Heart left ventricle (tissue), 16 donors: ENCODE measurements around the gene TMEM272. TPM values are rescaled to one million over a fixed set of nuclear protein-coding genes. Genes with fewer than 3 reads are reported as not detected.

Experiments used
- ATAC-seq, 4 donors: fragments of 200-7000 bp; cut with Tn5 transposase; one replicate each; pipeline ENCODE4 v1.9.1; 2020 to 2022; ENCODE audit warnings: moderate library complexity in 4 of 4, mild to moderate bottlenecking in 3 of 4, moderate number of reproducible peaks in 1 of 4
- DNase-seq, 5 donors: peaks; one replicate each; pipeline ENCODE4 v3.0.0-alpha.2; 2020
- H3K27ac ChIP-seq, 12 donors: fragments of 200-600 bp; sonication (generic) in 4 of 12; one replicate each; pipeline versions ENCODE4 v1.5.0 to v1.8.0; 2016 to 2022; ENCODE audit warnings: mild to moderate bottlenecking in 2 of 12
- H3K27me3 ChIP-seq, 9 donors: fragments of 200-600 bp; sonication (generic) in 2 of 9; one replicate each; pipeline versions ENCODE4 v1.5.1 to v1.8.0; 2016 to 2022; ENCODE audit warnings: mild to moderate bottlenecking in 3 of 9
- H3K36me3 ChIP-seq, 9 donors: fragments of 200-600 bp; sonication (generic) in 2 of 9; one replicate each; pipeline versions ENCODE4 v1.5.0 to v1.8.0; 2018 to 2022; ENCODE audit warnings: mild to moderate bottlenecking in 2 of 9
- H3K4me1 ChIP-seq, 12 donors: fragments of 200-600 bp; sonication (generic) in 4 of 12; one replicate each; pipeline versions ENCODE4 v1.5.0 to v1.8.0; 2016 to 2022; ENCODE audit warnings: mild to moderate bottlenecking in 3 of 12
- H3K4me3 ChIP-seq, 12 donors: fragments of 200-600 bp; sonication (generic) in 4 of 12; one replicate each; pipeline versions ENCODE4 v1.5.0 to v1.8.0; 2017 to 2022; ENCODE audit warnings: mild to moderate bottlenecking in 9 of 12, moderate library complexity in 4 of 12
- H3K9me3 ChIP-seq, 12 donors: fragments of 200-600 bp; sonication (generic) in 4 of 12; one replicate each; pipeline versions ENCODE4 v1.5.0 to v1.8.0; 2016 to 2022; ENCODE audit warnings: mild to moderate bottlenecking in 1 of 12
- CTCF ChIP-seq, 12 donors: fragments of 200-600 bp; sonication (generic) in 4 of 12; IDR thresholded peaks; one replicate each; pipeline versions ENCODE4 v1.5.0 to v1.8.0; 2018 to 2022; ENCODE audit warnings: antibody characterized with exemption in 12 of 12, mild to moderate bottlenecking in 5 of 12
- POLR2A ChIP-seq, 2 donors: fragments of 450-650 bp; IDR thresholded peaks; one replicate each; pipeline ENCODE4 v1.6.1; 2017; ENCODE audit warnings: antibody characterized with exemption in 2 of 2, mild to moderate bottlenecking in 2 of 2, moderate library complexity in 2 of 2
- WGBS, 4 donors: extraction: QIAGEN DNeasy Blood & Tissue Kit in 2 of 4; methylation state at CpG; one replicate each; pipeline versions ENCODE4 v1.1.5 to v1.1.7; 2013 to 2018; 5-methylcytosine and 5-hydroxymethylcytosine counted together
- intact Hi-C, 10 donors: fragments of 100-400 bp; cut with DNase I; formaldehyde crosslinking; loops; one replicate each; pipeline versions ENCODE4 v1.11.1 to v1.14.2; 2022
- polyA plus RNA-seq, 2 donors: library from polyadenylated mRNA; stranded (reverse); fragments of 200-250 nt; gene quantifications; one replicate each; pipeline ENCODE4 v1.2.3, GENCODE V29; 2013
- total RNA-seq, 9 donors: library from RNA; depleted of rRNA in 2 of 9; stranded (reverse); fragments of >200 nt in 2 of 9; fragmentation: NEBNext Ultra II Directional in 3 of 9; extraction: Animal tissue kit (Norgen Biotek cat#: 25700) in 3 of 9; gene quantifications; one replicate each; pipeline versions ENCODE4 v1.1.0 to v1.2.4, GENCODE V29; 2016 to 2023
- donor health status: ischemic (EF 13 %, LVEDD 7.1; RV severe dilation, severe dysfunction).
- donor health status: healthy with polysubstance abuse.
- donor health status: DM: no; HTN: yes; CAD: no.
- donor health status: DM: no; HTN: no; CAD: no.
- donor health status: ischemic (EF 25% LVEDD 6.9; RV normal size, moderate dysfunction).
- donor health status: ischemic (EF 25% LVEDD 5.7; RV mildly dilated, moderate dysfunction).
- donor health status: healthy.
- donor health status: DM: yes; HTN: yes; CAD: no.
- donor health status: ischemic (EF 35%, LVEDD 5.7; RV mildly dilated, moderate dysfunction).
- donor health status: nonischemic (EF 11% LVEDD 7.7; RV severe dilation, severe dysfunction).
- donor health status: DM: yes; HTN: yes; CAD: no.
- donor health status: PGD.
- donor health status: ischemic (EF 29% LVEDD 5.4; RV normal size, mild dysfunction).
- donor health status: nonischemic (EF 23%, LVEDD 6.1; RV moderate dilation, normal function).

The TMEM272 gene
- total and polyA plus RNA-seq, 11 donors: 0.14 to 1.6 (median 0.33) TPM; not detected in 1

- DNase-seq (no peak), ATAC-seq (peak in 3 of 4 donors; percentile 26 to 54 (median 30))
- WGBS, 4 donors: 83 to 91% (median 86%) methylated on average over 17 of the region's 17 CpGs
- no peak overlapping the region for H3K4me3 ChIP-seq
- H3K9me3 ChIP-seq: no peaks in the 10 kb centered on the region
- peaks cover 0 to 20% (median 8%) of the 10 kb centered on the region in 9 donors for H3K36me3 ChIP-seq
- peaks cover 0 to 37% (median 23%) of the 10 kb centered on the region in 12 donors for H3K4me1 ChIP-seq
- no peaks in the 10 kb centered on the region for H3K27me3 ChIP-seq
- TF ChIP-seq POLR2A (IDR thresholded peaks at IDR 0.05) (no peak), CTCF (IDR thresholded peaks at IDR 0.05) (peak in 1 of 12 donors; percentile 11)
- intact Hi-C loops: no loop called here
- H3K27ac ChIP-seq: peak overlapping the region in 1 of 12 donors; percentile 74
Measured at GRCh38 chr13:51771418-51772104, 73.4 kb downstream of the TMEM272 start.

GRCh38 chr13:51770681-51771417, 74.1 kb downstream of the TMEM272 start:
- H3K27me3 ChIP-seq: no peaks in the 10 kb centered on the region
- peak overlapping the region in 10 of 12 donors; percentile 29 to 95 (median 64) for H3K27ac ChIP-seq
- WGBS, 4 donors: 91 to 96% (median 94%) methylated on average over 10 to 11 of the region's 11 CpGs
- no peak overlapping the region for H3K4me3 ChIP-seq
- intact Hi-C loops: no loop called here
- no peaks in the 10 kb centered on the region for H3K9me3 ChIP-seq
- H3K4me1 ChIP-seq: peaks cover 0 to 37% (median 23%) of the 10 kb centered on the region in 12 donors
- ATAC-seq: no peak
- TF ChIP-seq POLR2A (IDR thresholded peaks at IDR 0.05) (no peak), CTCF (IDR thresholded peaks at IDR 0.05) (no peak)
- H3K36me3 ChIP-seq: peaks cover 0 to 20% (median 15%) of the 10 kb centered on the region in 9 donors
- DNase-seq: no peak

DNA sequence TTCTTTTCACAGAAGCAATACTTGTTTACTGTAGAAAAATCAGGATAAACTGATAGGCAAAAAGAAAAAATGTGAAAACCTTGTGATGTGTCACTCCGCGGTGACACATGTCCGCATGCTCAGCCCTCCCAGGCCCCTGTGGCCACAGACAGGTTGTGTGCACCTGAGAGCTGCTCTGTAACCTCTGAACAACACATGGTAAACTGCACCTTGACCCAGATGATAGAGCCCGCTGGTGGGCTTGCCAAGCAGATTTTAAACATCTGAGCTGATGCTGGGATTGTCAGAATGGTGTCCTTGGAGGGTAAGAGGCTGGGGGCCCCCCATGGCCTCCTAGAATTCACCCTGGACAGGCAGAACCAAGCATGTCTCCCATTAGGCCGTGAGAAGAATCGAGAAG, 74.8 kb downstream of the TMEM272 start:
- Histone ChIP-seq H3K27me3 (no peaks in the 10 kb centered on the region), H3K27ac (peak overlapping the region in 11 of 12 donors; percentile 29 to 95 (median 64)), H3K36me3 (peaks cover 0 to 20% (median 15%) of the 10 kb centered on the region in 9 donors), H3K4me1 (peaks cover 0 to 37% (median 24%) of the 10 kb centered on the region in 12 donors), H3K9me3 (no peaks in the 10 kb centered on the region), H3K4me3 (no peak overlapping the region)
- DNase-seq (no peak), ATAC-seq (no peak)
- TF ChIP-seq CTCF (IDR thresholded peaks at IDR 0.05) (no peak), POLR2A (IDR thresholded peaks at IDR 0.05) (no peak)
- intact Hi-C loops: no loop called here
- 90 to 98% (median 94%) methylated on average over 6 of the region's 6 CpGs for WGBS, 4 donors
